Measurements from ENCODE around the gene PRKAA1.
"Not testable (repeated sequence)": the region's sequence is repeated elsewhere in the genome, so short reads cannot be mapped to it uniquely, and the experiment has no call there.

The PRKAA1 gene

DNA sequence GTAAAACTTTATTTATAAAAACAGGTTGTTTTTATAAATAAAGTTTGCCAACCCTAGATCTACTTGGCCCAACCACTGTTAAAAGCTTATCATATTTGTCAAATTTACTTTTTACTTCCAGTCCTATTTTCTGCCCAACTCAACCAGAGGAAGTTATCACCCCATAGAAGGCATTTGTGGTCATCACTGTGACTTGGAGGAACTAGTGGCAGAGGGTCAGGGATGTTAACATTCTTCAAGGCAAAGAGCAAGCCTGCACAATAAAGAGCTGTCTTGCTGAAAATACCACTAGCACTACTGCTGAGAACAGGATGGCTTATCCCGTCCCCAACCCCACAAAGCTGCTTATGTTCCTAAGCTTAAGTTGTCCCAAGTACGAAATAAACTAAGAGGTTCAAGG is 64.7 kb downstream of the PRKAA1 start:
- no peak for DNase-seq (ENCODE audit: low read depth)

DNA sequence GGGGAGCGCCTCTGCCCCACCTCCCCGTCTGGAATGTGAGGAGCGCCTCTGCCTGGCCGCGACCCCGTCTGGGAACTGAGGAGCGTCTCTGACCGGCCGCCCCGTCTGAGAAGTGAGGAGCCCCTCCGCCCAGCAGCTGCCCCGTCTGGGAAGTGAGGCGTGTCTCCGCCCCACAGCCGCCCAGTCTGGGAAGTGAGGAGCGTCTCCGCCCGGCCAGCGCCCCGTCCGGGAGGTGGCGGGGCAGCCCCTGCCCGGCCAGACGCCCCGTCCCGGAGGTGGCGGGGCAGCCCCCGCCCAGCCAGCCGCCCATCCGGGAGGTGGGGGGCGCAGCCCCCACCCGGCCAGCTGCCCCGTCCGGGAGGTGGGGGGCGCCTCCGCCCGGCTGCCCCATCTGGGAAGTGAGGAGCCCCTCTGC is 75.7 kb downstream of the PRKAA1 start:
- not testable (repeated sequence) for DNase-seq (ENCODE audit: low read depth)

DNA sequence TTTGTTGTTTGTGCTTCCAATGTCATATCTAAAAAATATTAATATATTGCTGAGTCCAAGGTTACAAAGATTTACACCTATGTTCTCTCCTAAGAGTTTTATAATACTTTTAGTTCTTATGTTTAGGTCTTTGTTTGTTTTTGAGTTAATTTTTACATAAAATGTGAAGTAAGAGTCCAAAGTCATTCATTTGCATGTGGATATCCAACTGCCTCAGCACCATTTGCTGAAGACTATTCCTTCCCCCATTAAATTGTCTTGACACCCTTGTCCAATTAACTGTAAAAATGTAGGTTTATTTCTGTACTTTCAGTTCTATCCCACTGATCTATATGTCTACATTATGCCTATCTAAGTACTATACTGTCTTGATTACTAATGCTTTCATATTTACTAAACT is 78.1 kb downstream of the PRKAA1 start:
- no peak for DNase-seq (ENCODE audit: low read depth)

DNA sequence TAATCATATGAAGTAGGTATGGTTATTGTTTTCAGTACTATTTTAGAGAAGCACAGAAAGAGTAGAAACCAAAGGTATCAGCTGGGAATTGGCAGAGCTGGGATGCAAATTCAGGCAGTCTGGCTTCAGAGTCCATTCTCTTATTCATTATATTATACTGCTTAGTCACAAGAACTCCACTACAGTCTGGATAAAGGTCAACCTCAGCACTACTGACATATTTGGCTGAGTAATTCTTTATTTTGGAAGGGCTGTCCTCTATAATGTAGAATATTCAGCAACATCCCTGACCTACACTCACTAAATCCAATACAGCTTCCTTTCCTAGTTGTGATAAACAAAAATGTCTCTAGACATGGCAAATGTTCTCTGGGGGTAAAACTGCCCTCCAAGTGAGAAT is 80.9 kb downstream of the PRKAA1 start:
- DNase-seq (ENCODE audit: low read depth): no peak

DNA sequence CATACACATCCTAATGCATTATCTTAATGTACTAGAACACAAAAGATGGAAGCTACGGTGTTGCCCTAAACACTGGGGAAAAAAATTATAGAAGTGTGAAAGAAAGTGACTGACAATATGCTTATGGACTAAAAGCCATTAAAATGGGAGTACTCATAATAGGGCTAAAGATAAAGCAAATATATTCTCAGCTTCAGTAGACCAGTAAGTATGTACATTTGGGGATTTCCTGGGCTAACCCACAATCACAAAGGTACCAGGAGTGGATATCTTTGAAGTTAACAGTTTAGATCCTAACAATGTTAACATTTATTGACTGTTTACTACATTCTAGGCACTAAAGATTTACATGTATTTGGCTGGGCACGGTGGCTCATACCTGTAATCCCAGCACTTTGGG is 81.6 kb downstream of the PRKAA1 start:
- DNase-seq (ENCODE audit: low read depth): no peak

DNA sequence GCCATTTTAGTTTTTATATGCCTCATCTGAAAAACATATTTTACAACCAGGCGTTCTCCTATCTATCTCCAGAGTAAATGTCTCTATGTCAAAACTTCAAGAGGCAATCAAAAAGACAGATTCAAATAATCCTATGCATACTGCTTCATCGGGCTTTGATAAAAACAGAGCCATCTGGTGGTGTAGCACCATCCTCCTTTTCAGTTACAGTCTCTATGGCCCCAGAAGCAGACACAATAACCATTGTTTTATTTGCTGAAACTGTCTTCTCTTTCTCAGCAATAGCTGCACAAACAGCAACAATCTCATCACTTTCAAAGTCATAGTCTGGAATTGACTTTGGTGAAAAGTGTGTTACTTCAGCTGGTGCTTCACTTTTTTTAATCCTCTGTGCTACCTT is 82.2 kb downstream of the PRKAA1 start:
- DNase-seq (ENCODE audit: low read depth): no peak

DNA sequence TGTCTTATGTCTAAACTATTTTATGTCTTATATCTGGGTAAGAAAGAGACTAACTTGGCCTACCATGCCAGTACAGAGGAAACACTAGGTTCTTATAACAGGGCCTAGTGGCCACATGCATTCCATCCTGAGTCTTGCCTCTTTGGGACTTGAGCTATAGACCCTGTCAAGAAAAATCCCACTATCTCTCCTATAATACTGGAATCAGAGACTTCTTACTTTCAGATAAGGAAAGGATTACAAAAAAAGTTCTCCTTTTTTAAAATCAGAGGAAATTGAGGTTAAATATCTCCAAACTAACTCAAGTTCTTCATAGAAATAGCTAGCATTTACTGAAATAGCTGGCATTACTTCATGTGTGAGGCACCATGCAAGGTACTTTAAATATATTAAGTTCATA is 84.2 kb downstream of the PRKAA1 start:
- DNase-seq (ENCODE audit: low read depth): no peak

DNA sequence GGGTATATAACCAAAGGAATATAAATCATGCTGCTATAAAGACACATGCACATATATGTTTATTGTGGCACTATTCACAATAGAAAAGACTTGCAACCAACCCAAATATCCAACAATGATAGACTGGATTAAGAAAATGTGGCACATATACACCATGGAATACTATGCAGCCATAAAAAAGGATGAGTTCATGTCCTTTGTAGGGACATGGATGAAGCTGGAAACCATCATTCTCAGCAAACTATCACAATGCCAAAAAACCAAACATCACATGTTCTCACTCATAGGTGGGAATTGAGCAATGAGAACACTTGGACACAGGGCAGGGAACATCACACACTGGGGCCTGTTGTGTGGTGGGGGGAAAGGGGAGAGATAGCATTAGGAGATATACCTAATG is 87.6 kb downstream of the PRKAA1 start:
- not testable (repeated sequence) for DNase-seq (ENCODE audit: low read depth)

Data from stimulated activated CD8-positive, alpha-beta memory T cell treated with anti-CD3 and anti-CD28 coated beads, Interleukin-4, amount 100 ng/mL, for 24 hours (primary cell).